Endometrium (tissue), 2 donors: Measurements from ENCODE around the gene SNHG17.
"Not testable (repeated sequence)": the region's sequence is repeated elsewhere in the genome, so short reads cannot be mapped to it uniquely, and the experiment has no call there.

Source experiments
- FAIRE-seq: peaks from 2 replicates; lab custom pipeline; 2012; peaks lifted over from hg19 to GRCh38; lab: Jason Lieb, UNC
- donor health status: control.
- donor health status: control.

SNHG17 gene

GRCh38 chr20:38418509-38419204, 16.5 kb downstream of the SNHG17 start:
- FAIRE-seq: no peak

- FAIRE-seq: no peak
These were observed 20.2 kb downstream of the SNHG17 start for GRCh38 chr20:38414769-38415450.

DNA sequence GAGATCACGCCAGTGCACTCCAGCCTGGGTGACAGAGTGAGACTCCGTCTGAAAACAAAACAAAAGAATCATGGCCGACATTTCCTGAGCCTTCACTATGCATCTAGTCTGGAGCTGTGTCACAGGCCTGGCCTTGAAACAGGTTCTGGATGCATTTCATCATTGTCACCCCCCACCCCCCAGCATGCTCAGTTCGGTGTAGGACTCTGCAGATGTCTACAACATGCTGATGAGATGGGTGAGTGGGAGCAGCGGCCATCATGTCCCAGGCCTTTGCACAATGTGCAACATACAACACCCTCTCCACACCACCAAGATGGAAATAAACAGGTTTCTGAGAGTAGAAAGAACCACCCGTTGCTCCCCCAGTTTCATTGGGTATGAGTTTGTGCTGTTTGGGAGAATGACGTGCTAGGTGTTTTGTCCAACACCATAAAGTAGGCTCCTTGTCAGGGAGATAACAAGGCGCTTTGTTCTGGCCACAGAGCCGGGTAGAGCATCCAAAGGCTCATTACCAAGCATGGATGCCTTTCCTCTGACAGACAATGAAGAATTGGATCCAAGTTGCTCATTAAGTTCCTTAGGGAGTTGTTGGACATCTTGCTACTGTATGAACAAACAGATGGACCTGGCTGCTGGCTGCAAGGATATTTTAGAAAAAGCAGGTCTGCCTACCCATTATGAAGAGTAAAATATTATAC, 22.1 kb downstream of the SNHG17 start:
- FAIRE-seq: no peak

DNA sequence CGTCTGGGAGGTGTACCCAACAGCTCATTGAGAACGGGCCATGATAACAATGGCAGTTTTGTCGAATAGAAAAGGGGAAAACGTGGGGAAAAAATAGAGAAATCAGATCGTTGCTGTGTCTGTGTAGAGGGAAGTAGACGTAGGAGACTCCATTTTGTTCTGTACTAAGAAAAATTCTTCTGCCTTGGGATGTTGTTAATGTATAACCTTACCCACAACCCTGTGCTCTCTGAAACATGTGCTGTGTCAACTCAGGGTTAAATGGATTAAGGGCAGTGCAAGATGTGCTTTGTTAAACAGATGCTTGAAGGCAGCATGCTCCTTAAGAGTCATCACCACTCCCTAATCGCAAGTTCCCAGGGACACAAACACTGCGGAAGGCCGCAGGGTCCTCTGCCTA, 27.3 kb downstream of the SNHG17 start:
- not testable (repeated sequence) for FAIRE-seq

- no peak for FAIRE-seq
These were observed 27.8 kb downstream of the SNHG17 start for GRCh38 chr20:38407321-38407720.

DNA sequence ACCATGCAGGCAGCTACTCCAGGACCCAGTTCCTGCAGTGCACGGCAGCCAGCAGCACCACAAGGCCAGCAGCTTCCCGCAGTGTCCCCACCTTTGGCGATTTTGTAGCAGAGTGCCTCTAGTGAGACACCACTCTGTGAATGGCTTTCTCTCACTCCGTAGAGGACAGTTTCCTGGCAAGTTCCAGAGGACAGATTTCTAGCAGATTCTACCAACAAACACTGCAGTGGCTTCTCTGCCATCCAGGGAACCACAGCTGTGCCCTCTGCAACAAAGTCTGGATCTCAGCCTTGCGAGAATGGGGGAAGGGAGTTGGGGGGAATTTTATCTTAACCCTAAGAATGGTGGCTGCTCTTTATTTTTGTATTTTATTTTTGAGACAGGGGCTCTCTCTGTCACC, 28.7 kb downstream of the SNHG17 start:
- no peak for FAIRE-seq

DNA sequence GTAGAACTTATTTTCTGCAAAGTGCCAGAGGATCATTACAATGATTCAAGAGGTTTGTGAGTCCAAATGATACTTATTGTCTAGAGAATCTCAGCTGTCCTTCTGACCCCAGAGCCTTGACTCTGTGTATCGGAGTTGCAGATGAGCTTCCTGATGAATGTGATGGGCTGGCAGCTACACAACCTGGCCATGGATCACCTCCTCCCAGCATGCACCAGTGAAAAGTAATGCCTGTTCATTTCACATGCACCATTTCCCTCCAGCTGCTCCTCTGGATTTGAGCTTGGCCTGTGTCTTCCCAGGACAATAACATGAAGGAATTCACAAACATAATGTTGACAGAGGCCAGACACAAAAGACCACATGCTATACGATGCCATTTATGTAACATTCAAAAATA, 30.0 kb downstream of the SNHG17 start:
- no peak for FAIRE-seq

DNA sequence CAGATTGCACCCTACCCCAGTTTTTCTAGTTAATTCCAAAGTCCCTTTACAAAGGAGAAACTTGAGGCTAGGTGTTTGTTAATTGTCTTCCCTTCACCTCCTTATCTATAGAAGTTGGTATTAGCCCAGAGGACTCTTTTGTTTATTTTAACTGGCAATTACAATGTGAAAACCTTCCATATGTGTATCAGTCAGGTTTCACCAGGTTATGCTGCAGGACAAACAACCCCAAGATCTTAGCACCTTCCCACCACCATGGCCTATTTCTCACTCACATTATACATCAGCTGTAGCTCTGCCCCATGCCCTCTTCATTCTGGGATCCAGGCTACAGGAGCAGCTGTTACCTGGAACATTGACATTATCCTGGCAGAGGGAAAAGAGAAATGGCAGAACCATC, 31.1 kb downstream of the SNHG17 start:
- FAIRE-seq: no peak

DNA sequence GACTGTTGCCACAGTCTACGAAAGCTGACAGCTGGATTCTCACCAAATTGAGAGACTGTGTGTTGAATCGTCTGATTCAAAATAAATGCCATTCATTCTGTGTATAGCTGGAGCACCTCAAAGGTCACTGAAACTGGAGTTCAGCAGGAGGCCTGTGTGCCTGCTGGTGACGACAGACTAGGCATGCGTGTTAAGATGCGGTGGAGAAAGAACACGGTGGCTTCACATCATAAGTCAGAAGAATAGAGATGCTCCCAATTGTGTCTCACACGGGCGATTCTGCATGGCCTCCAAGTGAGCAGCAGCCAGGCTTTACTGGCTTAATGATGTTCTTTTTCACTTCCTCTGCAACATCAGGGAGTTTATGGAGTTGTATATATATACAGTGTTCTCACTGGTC, 32.3 kb downstream of the SNHG17 start:
- no peak for FAIRE-seq

DNA sequence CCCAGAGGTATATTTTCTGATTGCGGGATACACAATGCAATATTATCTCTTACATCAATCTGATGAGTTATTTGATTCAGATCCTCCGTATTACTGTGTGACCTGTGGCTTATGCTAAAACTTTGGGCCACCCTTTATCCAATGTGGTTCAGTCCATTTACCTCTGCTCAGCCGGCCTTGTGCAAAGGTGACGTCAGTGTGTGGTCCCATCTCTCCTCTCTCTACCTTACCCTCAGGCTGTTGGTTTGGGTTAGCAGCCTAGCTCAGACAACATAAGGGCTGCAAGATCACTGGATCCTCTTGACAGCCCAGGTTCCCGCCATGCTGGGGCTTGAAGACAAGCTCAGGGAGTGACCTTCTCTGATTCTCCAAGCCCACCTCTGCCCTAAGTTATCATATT, 33.0 kb downstream of the SNHG17 start:
- FAIRE-seq: no peak

DNA sequence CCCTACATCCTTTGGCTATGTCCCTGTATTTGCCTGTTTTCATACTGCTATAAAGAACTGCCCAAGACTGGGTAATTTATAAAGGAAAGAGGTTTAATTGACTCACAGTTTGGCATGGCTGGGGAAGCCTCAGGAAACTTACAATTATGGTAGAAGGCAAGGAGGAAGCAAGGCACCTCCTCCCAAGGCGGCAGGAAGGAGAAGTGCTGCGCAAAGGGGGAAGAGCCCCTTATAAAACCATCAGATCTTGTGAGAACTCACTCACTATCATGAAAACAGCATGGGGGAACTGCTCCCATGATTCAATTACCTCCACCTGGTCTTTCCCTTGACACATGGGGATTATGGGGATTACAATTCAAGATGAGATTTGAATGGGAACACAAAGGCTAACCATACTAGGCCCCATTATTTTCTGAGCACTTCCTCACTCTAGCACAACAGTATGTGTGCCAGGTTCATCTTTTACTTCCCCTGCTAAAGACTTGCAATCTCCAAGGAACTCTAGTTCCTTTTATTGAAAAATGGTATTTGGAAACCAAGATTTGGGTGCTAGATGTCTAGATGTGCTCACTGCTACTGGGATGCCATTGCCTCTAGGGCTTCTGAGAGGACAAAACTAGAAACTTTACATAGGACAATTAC, 39.3 kb downstream of the SNHG17 start:
- not testable (repeated sequence) for FAIRE-seq

- FAIRE-seq: no peak
These were observed 40.0 kb downstream of the SNHG17 start for GRCh38 chr20:38395165-38395564.

- no peak for FAIRE-seq
These were observed 41.9 kb downstream of the SNHG17 start for GRCh38 chr20:38393259-38393658.

GRCh38 chr20:38392356-38392755, 42.8 kb downstream of the SNHG17 start:
- FAIRE-seq: no peak

GRCh38 chr20:38387953-38388352, 47.2 kb downstream of the SNHG17 start:
- no peak for FAIRE-seq

- FAIRE-seq: no peak
These were observed 48.3 kb downstream of the SNHG17 start for GRCh38 chr20:38386851-38387250.

DNA sequence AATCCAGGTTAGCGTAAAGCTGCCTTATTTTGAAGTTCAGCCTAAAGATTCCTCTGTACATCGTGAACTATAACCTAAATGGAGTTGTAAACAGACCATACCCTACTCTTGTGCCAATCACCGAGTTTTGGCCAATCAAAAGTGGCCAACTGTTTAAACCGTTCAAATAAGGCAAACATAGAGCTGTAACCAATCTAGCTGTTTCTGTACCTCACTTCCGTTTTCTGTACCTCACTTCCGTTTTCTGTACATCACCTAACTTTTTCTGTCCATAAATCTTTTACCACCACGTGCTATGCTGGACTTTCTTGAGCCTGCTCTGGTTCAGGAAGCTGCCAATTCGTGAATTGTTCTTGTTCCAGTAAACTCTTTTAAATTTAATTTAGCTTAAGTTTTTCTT, 49.1 kb downstream of the SNHG17 start:
- no peak for FAIRE-seq

DNA sequence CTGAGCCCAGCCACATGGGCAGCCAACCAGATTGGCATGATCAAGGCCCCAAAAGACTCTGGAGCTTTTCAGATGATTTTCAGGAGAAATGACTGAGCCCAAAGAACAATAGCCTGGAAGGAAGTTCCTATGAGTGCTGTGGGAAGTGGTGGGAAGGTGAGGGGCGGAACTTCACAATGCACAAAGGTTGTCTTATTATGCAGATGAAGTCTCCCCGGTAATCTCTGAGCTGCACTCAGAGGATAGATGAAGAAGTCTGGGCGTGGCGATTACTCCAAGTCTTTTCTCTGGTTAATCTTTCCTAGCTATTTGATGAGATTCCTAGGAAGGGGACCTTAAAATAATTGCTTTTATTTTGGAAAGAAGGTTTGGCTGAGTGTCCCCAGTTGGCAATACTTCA, 52.0 kb downstream of the SNHG17 start:
- no peak for FAIRE-seq

DNA sequence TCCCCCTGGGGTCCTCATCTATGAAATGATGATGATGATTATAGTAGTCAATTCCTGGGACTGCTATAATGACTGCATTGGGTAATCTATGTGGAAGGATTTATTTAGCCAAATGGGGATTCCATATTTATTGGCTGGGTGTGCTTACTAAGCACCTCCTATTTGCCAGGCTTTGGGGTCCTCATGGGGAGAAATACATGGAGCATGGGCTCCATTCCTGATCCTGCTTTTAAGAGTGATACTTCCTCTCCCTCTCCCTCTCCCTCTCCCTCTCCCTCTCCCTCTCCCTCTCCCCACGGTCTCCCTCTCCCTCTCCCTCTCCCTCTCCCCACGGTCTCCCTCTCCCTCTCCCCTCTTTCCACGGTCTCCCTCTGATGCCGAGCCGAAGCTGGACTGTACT, 57.3 kb downstream of the SNHG17 start:
- not testable (repeated sequence) for FAIRE-seq

DNA sequence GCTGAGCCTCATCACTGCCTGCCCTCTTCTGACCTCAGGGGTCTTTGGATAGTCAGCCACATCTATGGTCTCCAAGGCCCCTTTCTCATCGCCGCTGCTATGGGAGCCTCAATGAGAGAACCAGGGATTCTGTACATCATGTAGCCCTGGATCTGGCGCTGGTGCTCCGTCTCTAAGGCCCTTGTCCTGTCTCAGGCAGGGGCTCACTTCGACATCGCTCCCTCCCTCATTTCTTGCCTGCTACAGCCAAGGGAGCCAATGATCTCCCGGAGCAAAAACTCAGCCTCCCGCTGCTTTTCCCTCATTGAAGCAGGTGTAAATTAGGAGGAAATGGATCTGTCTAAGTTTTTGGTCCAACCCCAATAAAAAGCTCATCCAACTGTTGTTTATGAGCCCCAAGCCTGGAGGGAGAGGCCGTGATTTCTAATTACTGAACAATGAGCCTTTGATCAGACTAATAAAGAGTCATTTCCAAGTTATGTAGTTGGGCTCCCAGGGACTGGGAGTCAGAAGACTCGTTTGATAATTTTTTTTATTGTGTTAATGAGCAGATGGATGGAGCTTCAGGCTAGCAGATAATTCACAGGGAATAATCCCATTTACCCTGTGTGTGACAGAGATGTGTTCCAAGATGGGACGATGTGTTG, 58.0 kb downstream of the SNHG17 start:
- no peak for FAIRE-seq

DNA sequence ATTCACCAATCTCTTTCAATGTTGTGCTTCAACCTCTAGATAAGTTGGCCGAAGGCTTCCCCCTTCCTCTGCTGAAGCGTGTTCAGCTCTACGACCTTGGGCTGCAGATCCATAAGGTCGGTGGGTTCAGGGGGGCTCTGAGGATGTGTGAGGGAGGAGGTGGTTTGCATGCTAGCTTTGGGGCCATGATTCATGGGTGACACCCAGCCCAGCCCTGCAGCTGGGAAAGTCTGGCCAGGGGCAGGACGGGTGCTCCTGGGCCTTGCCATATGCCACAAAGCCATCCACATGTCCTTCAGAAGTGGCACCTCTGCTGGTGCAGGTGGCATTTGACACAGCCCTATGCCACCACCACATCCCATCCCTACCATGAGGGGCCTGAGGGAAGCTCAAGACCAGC, 61.2 kb downstream of the SNHG17 start:
- FAIRE-seq: no peak

DNA sequence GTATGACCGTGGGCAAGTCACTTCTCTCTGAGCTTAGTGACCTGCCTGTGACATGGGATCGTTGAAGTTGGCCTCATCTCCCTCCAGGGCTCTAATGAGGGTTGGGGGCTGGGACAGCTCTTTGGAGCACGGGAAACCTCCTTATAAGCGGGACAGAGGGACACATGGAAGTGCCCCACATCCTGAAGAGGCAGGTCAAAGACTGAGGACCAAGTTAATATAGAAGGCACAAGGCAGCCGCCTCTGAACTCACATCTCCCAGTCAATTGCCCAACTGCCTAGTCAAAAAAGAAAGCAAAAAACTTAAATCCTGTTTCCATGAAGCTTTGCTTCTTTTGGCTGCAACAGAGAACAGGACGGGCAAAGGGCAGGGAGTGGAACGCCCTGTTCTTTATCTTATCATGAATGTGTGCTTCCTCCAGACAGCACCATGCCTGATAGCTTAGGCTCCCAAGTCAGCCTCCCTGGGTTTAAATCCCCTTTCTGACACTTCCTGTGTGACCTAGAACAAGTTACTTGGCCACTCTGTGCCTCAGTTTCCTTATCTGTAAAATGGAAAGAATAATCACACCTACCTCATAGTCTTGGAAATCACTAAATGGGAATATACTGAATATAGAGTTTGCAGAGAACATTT, 61.8 kb downstream of the SNHG17 start:
- FAIRE-seq: no peak
